ENCODE measurements around the gene OR9Q1.

GRCh38 chr11:57982776-57983175, 40.9 kb upstream of the OR9Q1 start:
- TF ChIP-seq, protein P1, sequence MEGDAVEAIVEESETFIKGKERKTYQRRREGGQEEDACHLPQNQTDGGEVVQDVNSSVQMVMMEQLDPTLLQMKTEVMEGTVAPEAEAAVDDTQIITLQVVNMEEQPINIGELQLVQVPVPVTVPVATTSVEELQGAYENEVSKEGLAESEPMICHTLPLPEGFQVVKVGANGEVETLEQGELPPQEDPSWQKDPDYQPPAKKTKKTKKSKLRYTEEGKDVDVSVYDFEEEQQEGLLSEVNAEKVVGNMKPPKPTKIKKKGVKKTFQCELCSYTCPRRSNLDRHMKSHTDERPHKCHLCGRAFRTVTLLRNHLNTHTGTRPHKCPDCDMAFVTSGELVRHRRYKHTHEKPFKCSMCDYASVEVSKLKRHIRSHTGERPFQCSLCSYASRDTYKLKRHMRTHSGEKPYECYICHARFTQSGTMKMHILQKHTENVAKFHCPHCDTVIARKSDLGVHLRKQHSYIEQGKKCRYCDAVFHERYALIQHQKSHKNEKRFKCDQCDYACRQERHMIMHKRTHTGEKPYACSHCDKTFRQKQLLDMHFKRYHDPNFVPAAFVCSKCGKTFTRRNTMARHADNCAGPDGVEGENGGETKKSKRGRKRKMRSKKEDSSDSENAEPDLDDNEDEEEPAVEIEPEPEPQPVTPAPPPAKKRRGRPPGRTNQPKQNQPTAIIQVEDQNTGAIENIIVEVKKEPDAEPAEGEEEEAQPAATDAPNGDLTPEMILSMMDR (IDR thresholded peaks at IDR 0.05; ENCODE audit: poor library complexity, severe bottlenecking) = no peak
- TF ChIP-seq EZH2 (IDR thresholded peaks at IDR 0.05; ENCODE audit: borderline replicate concordance, insufficient read depth, low read length, poor library complexity, severe bottlenecking) (no peak), SMC3 (conservative IDR thresholded peaks at IDR 0.05; ENCODE audit: poor library complexity) (no peak), RAD21 (conservative IDR thresholded peaks at IDR 0.05) (no peak), EP300 (conservative IDR thresholded peaks at IDR 0.05; ENCODE audit: poor library complexity, severe bottlenecking) (no peak)

All from neural cell (in vitro differentiated cells).